ENCODE measurements around the gene POPDC2.

DNA sequence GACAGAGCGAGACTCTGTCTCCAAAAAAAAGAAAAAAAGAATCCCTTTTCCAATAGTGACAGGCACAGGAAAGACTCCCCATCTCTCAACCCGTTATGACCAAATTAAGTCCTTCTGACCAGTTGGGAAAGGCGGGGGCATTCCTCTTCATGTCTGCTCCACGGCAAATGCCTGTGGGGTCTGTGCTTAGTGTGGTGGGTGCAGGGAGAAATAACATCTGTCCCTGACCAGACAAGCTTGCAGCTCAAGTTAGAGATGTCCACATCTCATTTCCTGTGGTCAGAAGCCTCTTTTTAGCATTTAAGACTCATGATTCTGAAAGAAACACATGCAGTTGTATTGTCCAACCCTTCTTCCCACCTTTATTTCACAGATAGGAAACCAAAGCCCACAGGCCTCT is 46.5 kb downstream of the POPDC2 start:
- no peak for TF ChIP-seq CTCF (IDR thresholded peaks at IDR 0.05; ENCODE audit: borderline replicate concordance, extremely low read depth, low read length, poor library complexity, severe bottlenecking)
- no peak for TF ChIP-seq EZH2 (IDR thresholded peaks at IDR 0.05; ENCODE audit: borderline replicate concordance, low read depth, low read length, severe bottlenecking)
